C4-2B (cell line): Measurements from ENCODE around the gene KCNQ1.

Source experiments
- H3K27ac ChIP-seq: fragments of 450-650 bp; 2 replicates; pipeline ENCODE4 v1.5.1; 2017
- CTCF ChIP-seq: fragments of 450-650 bp; conservative IDR thresholded peaks from 2 replicates; pipeline ENCODE4 v1.5.1; 2017; ENCODE audit warnings: mild to moderate bottlenecking
- ZFX ChIP-seq: fragments of 450-650 bp; IDR thresholded peaks from 2 replicates; pipeline ENCODE4 v1.6.1; 2017

KCNQ1 gene

GRCh38 chr11:2584812-2585565, 140.2 kb downstream of the KCNQ1 start:
- H3K27ac ChIP-seq: no peak overlapping the region
- TF ChIP-seq CTCF (no peak), ZFX (no peak)

DNA sequence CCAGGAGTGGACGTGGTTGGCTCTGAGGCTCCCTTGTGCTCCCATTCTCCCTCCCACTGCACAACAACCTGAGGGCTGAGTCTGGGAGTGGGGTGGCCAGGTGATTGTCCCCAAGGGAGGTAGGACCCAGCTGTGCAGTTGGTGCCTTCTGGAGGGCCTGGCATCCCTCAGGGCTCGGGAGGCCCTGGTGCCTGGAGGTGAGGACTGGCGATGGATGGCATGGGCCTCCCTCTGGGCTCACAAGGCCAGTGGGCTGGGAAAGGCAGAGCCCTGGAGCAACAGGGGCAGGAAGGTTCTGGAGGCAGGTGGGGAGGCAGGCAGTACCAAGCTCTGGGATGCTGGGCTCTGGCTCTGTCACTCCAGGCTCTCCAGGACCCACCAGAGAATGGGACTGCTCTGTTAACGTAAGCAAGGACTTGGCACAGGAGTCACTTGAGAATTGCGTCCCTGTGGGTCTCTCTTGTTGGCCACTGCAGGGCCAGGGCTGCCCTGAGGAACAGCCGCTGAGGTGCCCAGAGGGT, 140.8 kb downstream of the KCNQ1 start:
- no peak overlapping the region for H3K27ac ChIP-seq
- TF ChIP-seq CTCF: no peak
- no peak for TF ChIP-seq ZFX

- no peak overlapping the region for H3K27ac ChIP-seq
- no peak for TF ChIP-seq ZFX
- TF ChIP-seq CTCF: no peak
These were observed 141.4 kb downstream of the KCNQ1 start for GRCh38 chr11:2586087-2586792.

DNA sequence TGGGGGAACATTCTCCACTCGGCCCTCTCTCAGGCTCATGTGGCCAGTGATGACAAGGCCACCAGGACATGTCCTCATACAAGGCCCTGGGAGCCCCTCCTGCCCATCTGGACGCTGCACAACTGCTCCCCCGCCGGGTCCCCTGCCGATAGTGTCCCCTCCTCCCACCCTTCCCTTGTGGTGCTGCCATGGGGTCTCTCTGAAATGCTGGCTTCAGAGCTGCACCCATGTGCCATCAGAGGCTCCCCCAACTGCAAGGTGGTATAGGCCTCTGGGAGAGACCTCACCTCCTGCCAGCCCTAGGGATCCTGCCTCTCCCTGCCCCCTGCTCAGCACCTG, 142.0 kb downstream of the KCNQ1 start:
- TF ChIP-seq ZFX (no peak), CTCF (no peak)
- H3K27ac ChIP-seq: no peak overlapping the region

DNA sequence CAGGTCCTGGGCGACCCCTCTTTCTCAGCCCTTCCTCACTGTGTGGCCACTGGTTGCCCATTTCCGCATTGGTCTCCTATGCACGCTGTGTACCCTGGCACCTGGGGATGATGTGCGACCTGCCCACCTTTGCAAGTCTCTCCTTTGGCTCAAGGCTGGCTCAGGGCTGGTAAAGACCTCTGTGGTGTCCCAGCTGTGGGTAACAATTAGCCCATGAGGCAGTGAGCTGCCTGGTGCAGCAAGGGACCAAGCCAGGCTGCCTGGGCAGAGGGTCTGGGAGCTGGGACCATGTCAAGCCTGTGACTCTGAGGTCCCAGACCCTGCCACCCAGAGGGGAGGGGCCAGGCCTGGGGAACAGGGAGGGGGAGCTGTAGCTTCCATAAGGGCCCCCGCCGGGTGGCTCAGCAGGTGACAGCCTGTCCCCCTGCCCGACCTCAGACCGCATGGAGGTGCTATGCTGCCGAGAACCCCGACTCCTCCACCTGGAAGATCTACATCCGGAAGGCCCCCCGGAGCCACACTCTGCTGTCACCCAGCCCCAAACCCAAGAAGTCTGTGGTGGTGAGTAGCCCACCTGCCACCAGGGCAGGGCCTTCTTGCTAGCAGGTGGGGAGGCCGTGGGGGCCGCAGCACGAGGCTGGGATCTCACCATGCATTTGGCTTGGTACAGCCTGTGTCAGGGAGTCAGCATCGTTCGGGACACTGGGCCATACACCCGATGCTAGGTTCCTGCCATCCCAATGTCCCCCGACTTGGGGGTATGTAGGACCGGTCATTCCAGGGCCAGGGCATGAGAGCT, 142.5 kb downstream of the KCNQ1 start:
- TF ChIP-seq ZFX (no peak), CTCF (no peak)
- no peak overlapping the region for H3K27ac ChIP-seq

DNA sequence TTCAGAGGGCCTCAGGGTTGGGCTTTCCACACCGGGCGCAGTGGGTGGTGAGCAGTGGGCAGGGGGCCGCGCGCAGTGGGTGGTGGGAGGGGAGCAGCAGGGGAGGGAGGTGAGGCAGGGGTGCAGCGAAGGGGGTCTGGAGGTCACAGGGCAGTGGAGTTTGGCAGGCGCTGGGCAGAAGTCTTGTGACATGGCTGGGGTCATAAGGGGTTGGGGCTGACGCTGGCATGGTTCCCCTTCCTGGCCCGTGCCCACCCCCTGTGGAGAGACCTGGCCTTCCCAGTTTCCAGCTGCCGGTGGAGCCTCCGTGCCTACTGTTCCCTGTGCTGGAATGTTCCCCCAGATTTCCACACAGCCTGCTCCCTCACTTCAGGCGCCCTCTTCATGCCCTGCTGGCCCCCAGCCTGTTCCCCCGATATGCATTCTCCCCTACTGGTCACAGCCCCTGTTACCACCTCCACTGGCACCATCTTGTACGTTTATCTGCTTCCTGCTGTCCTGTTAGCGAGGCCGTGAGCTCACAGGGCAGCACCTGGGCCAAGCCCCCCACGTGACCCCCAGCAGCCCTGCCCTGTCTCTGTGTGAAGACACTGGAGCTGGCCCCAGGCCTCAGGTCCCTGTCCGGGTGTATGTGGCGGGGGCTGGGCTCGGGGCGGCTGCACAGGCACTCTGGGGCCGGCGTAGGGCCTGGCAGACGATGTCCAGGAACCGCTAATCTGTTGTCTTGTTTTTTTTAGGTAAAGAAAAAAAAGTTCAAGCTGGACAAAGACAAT, 143.4 kb downstream of the KCNQ1 start:
- TF ChIP-seq CTCF (no peak), ZFX (no peak)
- no peak overlapping the region for H3K27ac ChIP-seq
